Measurements from ENCODE around the gene PKHD1.

- TF ChIP-seq POLR2A (IDR thresholded peaks at IDR 0.05; ENCODE audit: extremely low read depth, insufficient read length), result no peak
- TF ChIP-seq, protein P1, sequence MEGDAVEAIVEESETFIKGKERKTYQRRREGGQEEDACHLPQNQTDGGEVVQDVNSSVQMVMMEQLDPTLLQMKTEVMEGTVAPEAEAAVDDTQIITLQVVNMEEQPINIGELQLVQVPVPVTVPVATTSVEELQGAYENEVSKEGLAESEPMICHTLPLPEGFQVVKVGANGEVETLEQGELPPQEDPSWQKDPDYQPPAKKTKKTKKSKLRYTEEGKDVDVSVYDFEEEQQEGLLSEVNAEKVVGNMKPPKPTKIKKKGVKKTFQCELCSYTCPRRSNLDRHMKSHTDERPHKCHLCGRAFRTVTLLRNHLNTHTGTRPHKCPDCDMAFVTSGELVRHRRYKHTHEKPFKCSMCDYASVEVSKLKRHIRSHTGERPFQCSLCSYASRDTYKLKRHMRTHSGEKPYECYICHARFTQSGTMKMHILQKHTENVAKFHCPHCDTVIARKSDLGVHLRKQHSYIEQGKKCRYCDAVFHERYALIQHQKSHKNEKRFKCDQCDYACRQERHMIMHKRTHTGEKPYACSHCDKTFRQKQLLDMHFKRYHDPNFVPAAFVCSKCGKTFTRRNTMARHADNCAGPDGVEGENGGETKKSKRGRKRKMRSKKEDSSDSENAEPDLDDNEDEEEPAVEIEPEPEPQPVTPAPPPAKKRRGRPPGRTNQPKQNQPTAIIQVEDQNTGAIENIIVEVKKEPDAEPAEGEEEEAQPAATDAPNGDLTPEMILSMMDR (IDR thresholded peaks at IDR 0.05; ENCODE audit: low read depth, low read length), result no peak
- TF ChIP-seq MAX (IDR thresholded peaks at IDR 0.05; ENCODE audit: low read depth, low read length), result no peak
Measured at GRCh38 chr6:51932956-51933355, 154.5 kb downstream of the PKHD1 start.
